NB4 (cell line): ENCODE results near the gene ZNF709.
A peak's percentile ranks its signal among the peaks of the same experiment; 100 is the strongest.
"Not testable (repeated sequence)": the region's sequence is repeated elsewhere in the genome, so short reads cannot be mapped to it uniquely, and the experiment has no call there.

Source experiments
- DNase-seq: peaks from one replicate; pipeline ENCODE4 v3.0.0; 2010; ENCODE audit warnings: low read depth
- H3K4me3 ChIP-seq: one replicate; pipeline ENCODE4 v1.5.1; 2011; ENCODE audit warnings: mild to moderate bottlenecking, low read depth, low read length, moderate library complexity
- MYC ChIP-seq: IDR thresholded peaks from 2 replicates; pipeline ENCODE4 v1.6.1; 2011; ENCODE audit warnings: low read depth, low read length
- POLR2A ChIP-seq: IDR thresholded peaks from 2 replicates; pipeline ENCODE4 v1.6.1; 2011; ENCODE audit warnings: mild to moderate bottlenecking; ENCODE audit not compliant: insufficient read length; ENCODE audit errors: extremely low read depth
- TF ChIP-seq, protein P1 (sequence below): IDR thresholded peaks from one replicate; pipeline ENCODE4 v1.5.1; 2012; ENCODE audit warnings: low read depth, low read length
- TF ChIP-seq, protein P2 (sequence below): IDR thresholded peaks from 2 replicates; pipeline ENCODE4 v1.6.1; 2011; ENCODE audit warnings: low read depth, low read length

Gene ZNF709

DNA sequence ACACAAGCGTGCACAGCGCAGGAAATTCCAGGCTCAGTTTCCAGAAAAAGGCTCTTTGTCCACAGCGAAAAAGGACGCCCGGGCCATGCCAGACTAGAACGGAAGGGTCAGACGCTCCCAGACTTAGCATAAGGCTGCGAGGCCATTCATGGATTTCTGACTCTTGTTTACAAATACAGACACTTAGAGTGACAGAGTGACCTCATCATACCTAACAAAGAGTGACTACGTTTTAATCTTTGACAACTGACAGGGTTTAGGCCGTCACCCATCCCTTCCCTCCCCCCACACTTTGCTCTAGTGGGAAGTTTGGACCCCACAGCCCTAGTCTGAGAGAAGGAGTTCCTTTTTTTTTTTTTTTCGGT lies 418 bp upstream of the ZNF709 start:
- DNase-seq = no peak
- peak overlapping the region; percentile 86 for H3K4me3 ChIP-seq
- no peak for TF ChIP-seq MYC

DNA sequence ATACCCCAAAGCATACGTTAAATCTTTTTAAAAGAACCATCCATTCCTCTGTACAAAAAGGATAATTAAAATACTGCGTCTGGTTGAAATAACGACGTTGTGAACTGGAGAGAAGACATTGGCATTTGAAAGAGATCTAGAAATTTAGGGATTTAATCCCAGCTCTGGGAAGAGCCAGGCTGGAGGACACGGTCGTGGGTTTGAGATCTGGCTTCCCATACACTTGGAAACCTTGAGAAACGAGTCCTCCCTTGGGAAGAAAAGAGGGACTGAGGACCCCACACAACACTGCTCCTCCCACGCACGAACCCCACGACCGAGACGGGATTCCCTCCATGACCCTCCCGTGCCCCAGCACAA lies 625 bp downstream of the ZNF709 start:
- H3K4me3 ChIP-seq = peak overlapping the region; percentile 86
- TF ChIP-seq, protein P1, sequence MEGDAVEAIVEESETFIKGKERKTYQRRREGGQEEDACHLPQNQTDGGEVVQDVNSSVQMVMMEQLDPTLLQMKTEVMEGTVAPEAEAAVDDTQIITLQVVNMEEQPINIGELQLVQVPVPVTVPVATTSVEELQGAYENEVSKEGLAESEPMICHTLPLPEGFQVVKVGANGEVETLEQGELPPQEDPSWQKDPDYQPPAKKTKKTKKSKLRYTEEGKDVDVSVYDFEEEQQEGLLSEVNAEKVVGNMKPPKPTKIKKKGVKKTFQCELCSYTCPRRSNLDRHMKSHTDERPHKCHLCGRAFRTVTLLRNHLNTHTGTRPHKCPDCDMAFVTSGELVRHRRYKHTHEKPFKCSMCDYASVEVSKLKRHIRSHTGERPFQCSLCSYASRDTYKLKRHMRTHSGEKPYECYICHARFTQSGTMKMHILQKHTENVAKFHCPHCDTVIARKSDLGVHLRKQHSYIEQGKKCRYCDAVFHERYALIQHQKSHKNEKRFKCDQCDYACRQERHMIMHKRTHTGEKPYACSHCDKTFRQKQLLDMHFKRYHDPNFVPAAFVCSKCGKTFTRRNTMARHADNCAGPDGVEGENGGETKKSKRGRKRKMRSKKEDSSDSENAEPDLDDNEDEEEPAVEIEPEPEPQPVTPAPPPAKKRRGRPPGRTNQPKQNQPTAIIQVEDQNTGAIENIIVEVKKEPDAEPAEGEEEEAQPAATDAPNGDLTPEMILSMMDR = no peak
- TF ChIP-seq POLR2A = no peak
- no peak for TF ChIP-seq MYC
- TF ChIP-seq, protein P2, sequence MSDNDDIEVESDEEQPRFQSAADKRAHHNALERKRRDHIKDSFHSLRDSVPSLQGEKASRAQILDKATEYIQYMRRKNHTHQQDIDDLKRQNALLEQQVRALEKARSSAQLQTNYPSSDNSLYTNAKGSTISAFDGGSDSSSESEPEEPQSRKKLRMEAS = no peak
- no peak for DNase-seq

- TF ChIP-seq, protein P1 = no peak
- TF ChIP-seq POLR2A = no peak
- no peak for TF ChIP-seq MYC
- TF ChIP-seq, protein P2 = no peak
- DNase-seq = peak; percentile 35
- no peak overlapping the region for H3K4me3 ChIP-seq
Measured at GRCh38 chr19:12482509-12482886, 2.1 kb downstream of the ZNF709 start.

DNA sequence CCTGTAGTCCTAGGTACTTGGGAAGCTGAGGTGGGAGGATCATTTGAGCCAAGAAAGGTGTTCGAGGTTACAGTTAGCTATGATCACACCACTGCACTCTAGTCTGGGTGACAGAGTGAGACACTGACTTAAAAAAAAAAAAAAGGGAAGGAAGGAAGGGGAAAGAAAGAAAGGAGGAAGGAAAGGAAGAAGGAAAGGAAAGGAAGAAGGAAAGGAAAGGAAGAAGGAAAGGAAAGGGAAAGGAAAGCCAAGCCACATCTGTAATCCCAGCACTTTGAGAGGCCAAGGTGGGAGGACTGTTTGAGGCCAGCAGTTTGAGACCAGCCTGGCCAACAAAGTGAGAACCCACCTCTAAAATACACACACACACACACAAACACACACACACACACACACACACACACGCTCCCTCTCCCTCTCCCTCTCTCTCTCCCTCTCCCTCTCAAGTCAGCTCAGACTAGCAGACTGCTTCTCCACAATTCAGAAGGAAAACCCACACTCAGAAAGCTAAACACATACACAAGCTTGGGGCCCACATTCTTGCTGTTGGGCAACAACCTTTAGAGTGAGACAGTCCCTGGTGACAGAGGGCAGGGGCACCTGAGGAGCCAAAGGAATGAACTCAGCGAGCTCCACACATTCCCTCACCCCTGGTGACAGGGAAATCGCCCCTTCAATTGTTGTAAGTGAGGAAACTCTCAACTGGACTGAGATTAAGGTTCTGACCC lies 2.7 kb downstream of the ZNF709 start:
- DNase-seq = peak; percentile 32
- TF ChIP-seq MYC (no peak), POLR2A (no peak)
- TF ChIP-seq, protein P2 = no peak
- TF ChIP-seq, protein P1 = no peak
- no peak overlapping the region for H3K4me3 ChIP-seq

DNA sequence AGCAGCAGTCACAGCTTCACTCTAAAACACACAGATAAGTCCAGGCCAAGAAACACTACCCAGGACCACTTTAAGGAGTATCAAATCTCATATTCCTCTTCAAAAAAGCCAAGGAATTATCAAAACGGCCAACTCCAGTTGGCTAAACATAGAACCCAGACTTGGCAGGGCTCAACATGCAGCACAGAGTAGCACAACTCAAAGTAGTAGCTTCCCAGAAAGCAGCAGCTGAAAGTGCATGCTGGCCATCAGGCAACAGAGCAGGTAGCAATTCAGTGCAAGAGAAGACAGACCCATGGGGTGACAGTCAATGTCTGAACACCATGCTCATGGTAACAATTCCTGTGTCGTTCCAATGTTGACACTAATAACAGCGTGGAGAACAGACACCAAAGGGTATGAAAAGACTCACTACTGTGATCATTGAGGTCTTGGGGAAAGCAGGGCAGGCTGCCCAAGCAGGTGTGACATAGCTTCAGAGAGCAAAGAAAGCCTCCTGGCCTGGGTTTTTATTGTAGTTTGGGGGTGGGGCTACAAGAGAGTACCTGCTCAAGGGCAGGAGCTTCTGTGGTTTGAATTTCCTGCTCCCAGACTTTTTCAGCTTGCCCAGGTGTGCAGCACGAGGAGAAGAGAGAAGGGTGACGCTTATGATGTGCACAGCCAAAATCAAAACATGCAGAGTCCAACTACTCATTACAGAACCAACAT lies 6.2 kb downstream of the ZNF709 start:
- no peak for TF ChIP-seq MYC
- TF ChIP-seq POLR2A = no peak
- TF ChIP-seq, protein P1 = no peak
- TF ChIP-seq, protein P2 = no peak
- H3K4me3 ChIP-seq = no peak overlapping the region
- DNase-seq = no peak

- not testable (repeated sequence) for H3K4me3 ChIP-seq
Measured at GRCh38 chr19:12467651-12468050, 17.0 kb downstream of the ZNF709 start.

GRCh38 chr19:12465211-12465610 lies 19.4 kb downstream of the ZNF709 start:
- TF ChIP-seq, protein P1 = no peak
- no peak for TF ChIP-seq MYC
- no peak for TF ChIP-seq POLR2A
- TF ChIP-seq, protein P2 = no peak
- H3K4me3 ChIP-seq = no peak overlapping the region
- DNase-seq = no peak

More at GRCh38 chr19:12467651-12468050, 17.0 kb downstream of the ZNF709 start:
- not testable (repeated sequence) for DNase-seq
